Parathyroid adenoma (tissue), 2 donors: Measurements from ENCODE around the gene NOL4L.

Experiments used
- H2AFZ ChIP-seq: fragments of 300-600 bp; sonication (generic); one replicate; pipeline ENCODE4 v1.7.0; 2017; ENCODE audit warnings: antibody characterized with exemption, mild to moderate bottlenecking
- H3K27ac ChIP-seq: fragments of 300-600 bp; sonication (generic); one replicate; pipeline ENCODE4 v1.7.0; 2017
- H3K27me3 ChIP-seq: fragments of 300-600 bp; sonication (generic); one replicate; pipeline ENCODE4 v1.7.0; 2017; ENCODE audit warnings: low read length; ENCODE audit not compliant: control insufficient read depth, insufficient read depth
- H3K36me3 ChIP-seq: fragments of 300-600 bp; sonication (generic); one replicate; pipeline ENCODE4 v1.7.0; 2017; ENCODE audit warnings: low read length; ENCODE audit not compliant: control insufficient read depth, insufficient read depth
- H3K4me1 ChIP-seq: fragments of 300-600 bp; sonication (generic); one replicate; pipeline ENCODE4 v1.7.0; 2017; ENCODE audit warnings: control low read depth
- H3K4me2 ChIP-seq: fragments of 300-600 bp; sonication (generic); one replicate; pipeline ENCODE4 v1.7.0; 2017; ENCODE audit warnings: low read length
- H3K4me3 ChIP-seq: fragments of 300-600 bp; sonication (generic); one replicate; pipeline ENCODE4 v1.7.0; 2017; ENCODE audit warnings: low read depth, low read length
- H3K79me2 ChIP-seq: fragments of 300-600 bp; sonication (generic); one replicate; pipeline ENCODE4 v1.7.0; 2017; ENCODE audit warnings: control low read depth
- H3K9ac ChIP-seq: fragments of 300-600 bp; sonication (generic); one replicate; pipeline ENCODE4 v1.7.0; 2017; ENCODE audit warnings: mild to moderate bottlenecking
- H3K9me3 ChIP-seq: fragments of 300-600 bp; sonication (generic); one replicate; pipeline ENCODE4 v1.7.0; 2017; ENCODE audit warnings: low read length; ENCODE audit not compliant: control insufficient read depth
- CTCF ChIP-seq: fragments of 300-600 bp; sonication (generic); IDR thresholded peaks from one replicate; pipeline ENCODE4 v1.7.0; 2017; ENCODE audit warnings: antibody characterized with exemption, mild to moderate bottlenecking
- donor health status: primary hyperparathyroidism.

The NOL4L gene

DNA sequence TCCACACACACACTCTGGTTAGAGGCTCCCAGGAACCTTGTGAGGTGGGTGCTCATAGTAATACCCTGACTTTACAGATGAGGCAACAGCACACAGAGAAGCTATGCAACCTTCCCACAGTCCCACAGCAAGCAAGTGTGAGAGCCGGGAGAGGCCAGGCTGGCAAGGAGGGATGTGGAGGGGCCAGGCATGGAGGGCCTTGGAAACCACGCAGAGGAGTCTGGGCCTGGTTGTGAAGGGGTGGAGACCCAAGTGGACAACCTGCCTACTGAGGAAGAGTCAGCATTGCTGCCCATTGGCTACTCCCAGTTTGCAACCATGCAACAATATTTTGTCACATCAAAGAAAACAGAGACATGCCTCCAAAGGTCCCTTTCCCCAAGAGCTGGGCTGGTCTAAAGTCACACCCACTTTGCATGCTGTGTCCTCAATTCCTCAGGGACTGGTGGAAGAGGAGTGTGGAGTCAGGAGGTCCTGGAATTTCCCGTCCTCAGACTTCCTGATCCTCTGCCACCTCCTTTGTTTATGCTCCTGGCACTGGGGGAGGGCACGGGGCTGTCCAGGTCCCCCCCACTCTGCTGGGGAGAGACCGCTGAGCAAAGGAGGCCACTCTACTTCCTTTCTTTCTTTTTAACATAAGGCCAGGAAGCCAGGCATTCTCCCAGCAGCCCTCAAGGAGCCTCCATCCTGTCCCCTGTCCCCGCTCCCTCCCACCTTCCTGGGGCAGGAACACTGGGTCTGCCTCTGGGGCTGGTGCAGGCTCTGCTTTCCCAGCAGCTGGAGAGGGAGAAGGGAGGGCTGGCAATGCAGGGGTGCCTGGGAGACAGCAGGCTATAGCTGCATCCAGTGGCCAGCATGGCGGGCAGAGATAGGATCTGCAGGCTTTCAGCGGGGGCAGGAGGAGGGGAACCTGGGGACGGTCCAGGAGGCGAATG lies 68.3 kb downstream of the NOL4L start:
- peak overlapping the region; percentile 51 for H3K27ac ChIP-seq
- no peaks in the 10 kb centered on the region for H3K9me3 ChIP-seq
- H3K27me3 ChIP-seq = no peaks in the 10 kb centered on the region
- peak overlapping the region; percentile 18 for H3K4me2 ChIP-seq
- H2AFZ ChIP-seq = no peak overlapping the region
- no peak overlapping the region for H3K9ac ChIP-seq
- H3K79me2 ChIP-seq = peaks cover 13% of the 10 kb centered on the region
- no peak for TF ChIP-seq CTCF
- H3K36me3 ChIP-seq = no peaks in the 10 kb centered on the region
- no peak overlapping the region for H3K4me3 ChIP-seq
- peaks cover 25% of the 10 kb centered on the region for H3K4me1 ChIP-seq

- Histone ChIP-seq H2AFZ (no peak overlapping the region), H3K27me3 (no peaks in the 10 kb centered on the region), H3K79me2 (peaks cover 13% of the 10 kb centered on the region), H3K9ac (no peak overlapping the region), H3K36me3 (no peaks in the 10 kb centered on the region), H3K4me3 (no peak overlapping the region), H3K4me2 (no peak overlapping the region), H3K4me1 (peaks cover 36% of the 10 kb centered on the region), H3K27ac (no peak overlapping the region), H3K9me3 (no peaks in the 10 kb centered on the region)
- TF ChIP-seq CTCF = no peak
Observed at GRCh38 chr20:32515631-32516101, 69.5 kb downstream of the NOL4L start.

DNA sequence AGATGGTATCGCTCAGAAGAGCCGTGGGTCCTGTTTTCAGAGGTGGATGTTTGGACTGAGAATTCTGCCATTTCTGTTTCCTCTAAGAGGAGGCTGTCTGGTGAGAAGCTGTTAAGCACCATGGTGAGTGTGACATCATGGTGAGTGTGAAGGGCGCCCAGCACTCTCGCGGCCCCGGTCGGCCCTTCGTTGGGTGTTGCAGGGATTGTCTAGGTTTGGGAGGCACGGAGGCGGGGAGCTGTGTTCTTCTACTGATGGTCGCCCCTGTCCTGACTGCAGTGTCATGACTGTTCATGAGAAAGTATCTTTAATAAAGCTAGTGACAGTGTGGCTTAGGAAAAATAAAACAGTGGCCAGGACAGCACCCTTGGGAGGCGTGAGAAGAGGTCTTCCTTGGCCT lies 70.4 kb downstream of the NOL4L start:
- Histone ChIP-seq H3K27me3 (no peaks in the 10 kb centered on the region), H3K9me3 (no peaks in the 10 kb centered on the region), H3K36me3 (no peaks in the 10 kb centered on the region), H3K4me3 (no peak overlapping the region), H3K9ac (no peak overlapping the region), H3K4me1 (peaks cover 43% of the 10 kb centered on the region), H3K27ac (no peak overlapping the region), H2AFZ (no peak overlapping the region), H3K79me2 (peaks cover 13% of the 10 kb centered on the region), H3K4me2 (no peak overlapping the region)
- no peak for TF ChIP-seq CTCF

DNA sequence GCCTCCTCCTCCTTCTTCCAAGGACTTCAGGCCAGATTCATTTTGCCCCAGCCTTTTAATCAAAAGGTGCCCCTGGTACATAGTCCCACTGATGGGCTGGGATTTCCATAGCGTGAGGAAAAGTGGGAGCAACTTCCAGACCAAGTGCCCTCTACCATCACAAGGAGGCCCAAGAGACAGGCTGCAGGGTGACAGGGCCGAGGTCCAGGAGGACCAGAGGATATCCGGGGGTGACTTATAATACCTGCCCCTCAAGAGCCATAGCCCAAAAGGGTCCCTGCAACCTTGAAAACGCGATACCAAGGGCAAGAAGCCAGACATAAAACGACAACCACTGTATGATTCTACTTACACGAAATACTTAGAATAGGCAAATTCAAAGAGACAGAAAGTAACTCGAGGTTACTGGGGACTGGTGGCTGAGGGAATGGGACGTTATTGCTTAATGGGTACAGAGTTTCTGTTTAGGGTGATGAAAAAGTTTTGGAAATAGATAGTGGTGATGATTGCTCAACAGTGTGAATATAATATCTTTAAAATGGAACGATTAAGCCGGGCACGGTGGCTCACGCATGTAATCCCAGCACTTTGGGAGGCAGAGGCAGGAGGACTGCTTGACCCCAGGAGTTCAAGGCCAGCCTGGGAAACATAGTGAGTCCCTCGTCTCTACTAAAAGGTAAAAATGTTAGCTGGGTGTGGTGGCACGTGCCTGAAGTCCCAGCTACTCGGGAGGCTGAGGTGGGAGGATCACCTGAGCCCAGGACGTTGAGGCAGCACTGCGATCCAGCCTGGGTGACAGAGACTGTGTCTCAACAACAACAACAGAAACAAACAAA lies 71.9 kb downstream of the NOL4L start:
- Histone ChIP-seq H3K9me3 (no peaks in the 10 kb centered on the region), H2AFZ (no peak overlapping the region), H3K27ac (no peak overlapping the region), H3K36me3 (no peaks in the 10 kb centered on the region), H3K9ac (no peak overlapping the region), H3K79me2 (peaks cover 13% of the 10 kb centered on the region), H3K4me2 (no peak overlapping the region), H3K4me3 (no peak overlapping the region), H3K27me3 (no peaks in the 10 kb centered on the region), H3K4me1 (peaks cover 53% of the 10 kb centered on the region)
- TF ChIP-seq CTCF = no peak
